HG03457 (cell line): ENCODE measurements around the gene RPL35A.
A peak's percentile ranks its signal among the peaks of the same experiment; 100 is the strongest.
"Not testable (repeated sequence)": the region's sequence is repeated elsewhere in the genome, so short reads cannot be mapped to it uniquely, and the experiment has no call there.

Source experiments
- ATAC-seq: cut with Tn5 transposase; IDR thresholded peaks from one replicate; pipeline ENCODE4 v1.9.1; 2021; ENCODE audit warnings: moderate number of reproducible peaks; ENCODE audit not compliant: unreplicated experiment

Gene RPL35A

DNA sequence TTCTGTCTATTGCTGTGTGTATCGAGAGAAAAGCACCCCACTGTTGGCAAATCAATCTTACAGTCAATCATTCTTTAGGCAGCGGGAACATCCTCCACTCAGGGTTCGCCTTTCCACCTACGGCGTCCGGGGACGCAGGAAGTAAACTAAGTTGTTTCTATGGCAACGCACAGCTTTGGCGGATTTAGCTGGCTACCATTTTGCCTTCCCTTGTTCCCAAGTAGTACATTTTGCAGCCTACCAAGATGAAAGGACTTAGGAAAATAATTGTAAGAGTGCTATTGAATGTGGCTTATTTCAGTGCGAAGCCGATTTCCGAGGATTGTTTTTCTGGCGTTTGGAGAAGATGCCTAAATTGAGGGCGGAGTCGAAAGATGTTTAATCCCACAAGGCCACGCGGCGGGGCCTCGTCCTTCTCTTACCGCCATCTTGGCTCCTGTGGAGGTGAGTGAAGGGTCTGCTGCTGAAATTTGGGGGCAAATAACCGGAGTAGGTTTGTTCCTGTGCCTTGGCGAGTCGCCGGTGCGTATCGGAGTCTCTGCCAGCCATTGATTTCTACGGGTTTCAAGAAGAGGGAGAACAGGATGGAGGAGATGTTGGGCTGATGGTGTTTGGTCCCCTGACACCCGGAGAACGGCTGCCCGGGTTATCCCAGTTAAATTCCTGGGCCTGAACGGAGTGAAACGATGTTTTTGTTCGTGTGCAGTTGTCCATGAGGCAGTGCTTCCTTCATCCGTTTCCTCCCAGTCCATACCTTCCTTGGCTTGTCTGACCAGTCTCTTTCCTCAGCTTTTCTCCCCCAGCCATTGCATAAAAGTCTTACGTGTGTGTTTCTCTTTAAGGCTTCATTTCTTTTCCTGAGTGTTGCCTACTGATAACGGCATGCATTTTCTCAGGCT is at the start of gene RPL35A:
Gene RPL35A (plus strand): TSS at position 413 of the 899 bp plus-strand sequence. CDS start 778 bp downstream, outside the sequence.
- peak; percentile 84 for ATAC-seq

DNA sequence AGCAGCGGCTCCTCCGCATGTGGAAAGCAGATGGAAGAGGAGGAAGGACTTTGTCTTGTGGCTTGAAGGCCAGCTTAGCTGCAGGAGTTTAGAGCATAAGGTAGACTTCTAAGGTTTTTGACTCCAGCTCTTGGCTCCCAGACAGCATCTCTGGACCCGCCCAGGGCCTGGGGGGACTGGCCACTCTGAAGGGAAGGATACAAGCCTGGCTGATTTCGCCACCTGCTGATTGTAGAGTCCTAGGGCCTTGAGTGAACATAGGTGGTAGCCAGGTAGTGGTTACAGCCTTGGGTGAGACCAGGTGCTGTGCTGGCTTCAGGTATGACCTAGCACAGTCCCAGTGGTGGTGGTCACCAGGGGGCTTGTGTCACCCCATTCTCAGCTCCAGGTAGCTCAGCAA is 48.4 kb upstream of the RPL35A start:
- no peak for ATAC-seq

DNA sequence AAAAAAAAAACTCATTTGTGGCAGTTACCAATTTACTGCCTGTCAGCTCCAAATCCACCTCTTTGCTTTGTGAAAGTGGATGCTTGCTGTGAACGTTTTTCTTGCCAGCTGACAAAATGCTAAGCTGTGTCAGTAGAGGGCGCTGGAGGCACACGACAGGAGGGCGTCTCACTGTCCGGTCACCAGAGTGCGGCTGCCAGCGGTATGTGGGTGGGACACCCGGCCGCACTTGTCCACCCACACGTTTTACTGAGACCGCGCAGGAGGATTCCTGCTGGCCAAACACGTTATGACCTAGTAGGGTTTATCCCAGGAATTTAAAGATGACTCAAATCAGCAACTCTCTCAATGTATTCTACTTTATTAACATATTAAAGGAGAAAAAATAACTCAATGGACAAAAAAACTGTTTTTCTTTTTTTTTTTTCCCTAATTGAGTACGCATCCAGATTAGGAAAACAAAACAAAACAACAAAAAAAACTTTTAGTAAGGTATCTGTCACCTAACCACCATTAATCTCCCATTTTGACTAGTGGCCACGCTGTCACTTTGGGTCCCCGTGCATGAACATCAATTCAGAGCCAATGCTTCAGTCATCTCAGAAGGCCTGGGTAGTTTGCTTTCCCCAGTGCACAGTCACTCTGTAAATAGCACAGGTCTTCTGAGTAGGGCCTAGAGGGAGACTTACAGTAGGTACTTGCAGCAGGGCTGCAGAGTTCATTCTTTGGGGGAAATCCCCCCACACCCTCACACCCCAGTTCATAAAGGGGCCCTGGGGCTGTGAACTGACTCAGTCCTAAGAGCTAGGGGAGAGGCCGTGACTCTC is 43.8 kb upstream of the RPL35A start:
- ATAC-seq: peak; percentile 49

DNA sequence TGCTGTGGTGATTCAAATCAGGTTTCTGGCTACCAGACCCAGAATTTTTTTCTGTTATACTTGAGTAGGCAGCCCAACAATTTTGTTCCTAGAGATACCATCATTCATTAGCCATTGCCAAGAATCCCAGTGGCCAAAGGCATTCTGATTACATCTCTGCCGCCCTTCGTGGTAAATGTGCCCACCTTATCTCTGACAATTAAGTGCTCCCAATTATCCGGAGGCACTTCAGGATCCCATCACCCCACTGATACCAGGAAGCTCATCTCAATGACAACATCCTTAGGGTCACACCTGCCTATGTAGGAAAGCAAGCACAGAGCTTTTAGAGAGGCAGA is 43.2 kb upstream of the RPL35A start:
- ATAC-seq: no peak

DNA sequence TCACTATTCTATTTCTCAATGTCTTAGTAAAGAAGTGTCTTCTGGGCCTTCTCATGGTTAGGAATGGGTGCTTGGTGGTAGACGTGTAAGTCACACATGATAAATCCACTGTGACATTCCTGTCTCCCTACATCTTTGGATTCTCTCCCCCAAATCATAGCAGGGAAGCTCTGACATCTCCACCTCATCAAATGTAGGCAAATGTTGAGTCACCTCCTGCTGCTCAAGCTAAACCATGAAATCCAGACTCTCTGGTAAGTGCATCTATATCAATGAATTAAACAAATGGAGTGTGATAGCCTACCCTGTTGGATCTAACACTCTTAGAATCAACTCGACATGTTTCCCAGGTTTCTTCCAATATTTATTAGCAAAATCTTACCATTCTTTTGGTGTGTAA is 42.8 kb upstream of the RPL35A start:
- no peak for ATAC-seq

DNA sequence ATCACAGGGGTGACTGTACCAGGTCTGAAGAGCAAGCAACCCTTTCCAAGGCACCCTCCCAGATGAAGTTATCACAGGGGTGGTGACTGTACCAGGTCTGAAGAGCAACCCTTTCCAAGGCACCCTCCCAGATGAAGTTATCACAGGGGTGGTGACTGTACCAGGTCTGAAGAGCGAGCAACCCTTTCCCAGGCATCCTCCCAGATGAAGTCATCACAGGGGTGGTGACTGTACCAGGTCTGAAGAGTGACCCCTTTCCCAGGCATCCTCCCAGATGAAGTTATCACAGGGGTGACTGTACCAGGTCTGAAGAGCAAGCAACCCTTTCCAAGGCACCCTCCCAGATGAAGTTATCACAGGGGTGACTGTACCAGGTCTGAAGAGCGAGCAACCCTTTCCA is 41.4 kb upstream of the RPL35A start:
- ATAC-seq: not testable (repeated sequence)

DNA sequence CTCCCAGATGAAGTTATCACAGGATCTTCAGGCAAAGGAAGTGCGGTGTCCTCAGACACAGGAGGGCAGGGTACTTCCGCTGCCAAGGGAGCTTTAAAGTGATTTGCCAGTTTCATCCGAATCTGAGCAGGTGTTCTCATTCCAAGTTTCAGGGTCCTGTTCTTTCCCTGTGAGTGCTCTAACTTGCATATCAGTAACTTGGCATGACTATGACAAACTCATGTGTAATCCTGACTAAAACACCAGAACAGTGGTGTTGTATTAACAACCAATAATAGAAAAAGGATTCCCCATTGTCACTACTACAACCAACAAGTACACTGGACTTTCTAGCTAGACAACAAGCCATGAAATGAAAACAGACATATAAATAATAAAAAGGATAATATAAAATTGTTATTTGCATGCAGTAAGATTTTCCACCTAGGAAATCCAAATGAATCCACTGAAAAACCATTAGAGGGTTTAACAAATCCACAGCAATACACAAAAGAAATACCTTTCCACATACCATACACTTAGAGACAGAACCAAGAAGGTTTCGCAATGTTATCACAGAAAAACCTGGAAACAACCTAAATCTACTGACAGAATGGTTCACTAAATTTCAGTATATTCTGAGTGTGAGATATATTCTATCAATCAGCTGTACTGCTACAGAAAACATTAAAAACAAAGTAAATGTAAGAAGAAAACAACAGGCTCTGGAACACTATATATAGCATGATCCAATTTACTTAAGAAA is 40.9 kb upstream of the RPL35A start:
- no peak for ATAC-seq

DNA sequence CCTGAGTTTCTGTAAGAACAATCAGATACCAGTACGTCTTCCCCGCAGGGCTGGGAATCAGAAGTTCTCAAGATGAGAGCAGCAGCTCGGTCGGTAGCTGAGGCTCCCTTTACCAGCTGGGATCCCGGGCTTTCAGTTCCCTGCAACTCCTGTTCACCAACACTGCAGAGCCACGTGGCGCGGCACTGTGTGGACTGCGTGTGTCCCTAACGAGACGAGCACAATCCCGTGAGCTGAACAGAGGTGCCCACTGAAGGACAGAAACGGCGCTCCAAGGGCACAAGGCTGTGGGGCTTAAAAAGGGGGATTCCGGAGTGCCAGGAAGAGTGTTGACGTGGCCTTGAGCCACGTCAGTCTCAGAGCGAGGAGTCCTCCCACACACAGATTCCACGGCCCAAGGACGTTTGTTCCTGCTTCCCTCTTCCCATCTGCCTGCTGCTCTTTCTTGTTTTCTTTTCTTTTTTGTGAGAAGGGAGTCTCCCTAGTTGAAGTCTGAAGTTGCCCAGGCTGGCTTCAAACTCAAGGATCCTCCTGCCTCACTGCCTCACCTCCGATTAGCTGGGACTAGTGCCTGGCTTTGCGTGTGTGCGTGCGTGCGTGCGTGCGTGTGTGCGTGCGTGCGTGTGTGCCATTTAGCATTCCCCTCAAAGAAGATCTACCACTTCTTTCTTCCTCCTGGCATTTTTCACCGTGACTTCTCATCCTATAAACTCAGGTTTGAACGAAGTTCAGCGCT is 37.1 kb upstream of the RPL35A start:
- no peak for ATAC-seq

DNA sequence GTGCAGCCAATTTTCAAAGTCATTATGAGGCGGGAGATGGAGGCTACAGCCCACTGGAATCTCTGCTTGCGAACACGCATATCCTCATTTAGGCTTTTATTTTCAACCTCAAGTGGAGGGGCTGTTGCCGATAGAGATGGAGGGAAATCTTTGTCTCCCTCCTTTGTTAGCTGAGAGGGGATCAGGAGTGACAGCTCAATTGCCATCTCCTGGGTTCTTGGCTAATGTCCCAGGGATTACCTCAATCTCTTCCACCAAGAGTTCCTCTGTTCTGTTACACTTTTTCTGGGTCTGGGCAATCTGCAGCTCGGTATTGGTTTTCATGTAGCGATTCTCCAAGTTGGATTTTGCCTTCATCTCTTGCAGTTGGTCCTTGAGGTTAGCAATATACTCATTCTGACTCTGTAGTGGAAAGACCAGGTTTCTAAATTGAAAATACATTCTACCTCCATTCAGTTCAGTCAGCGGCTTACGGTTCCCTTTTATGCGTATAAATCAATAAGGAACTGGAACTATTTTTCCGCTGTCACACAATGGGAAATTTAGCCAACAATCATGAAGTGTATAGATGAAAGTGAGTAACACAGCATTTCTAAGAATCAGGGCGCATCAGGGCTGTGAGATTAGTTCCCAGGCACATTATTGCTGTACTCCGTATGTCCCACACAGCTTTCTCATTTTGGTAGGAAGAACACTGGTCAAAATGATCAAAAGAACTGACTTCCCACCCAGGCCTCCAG is 36.2 kb upstream of the RPL35A start:
- ATAC-seq: no peak

DNA sequence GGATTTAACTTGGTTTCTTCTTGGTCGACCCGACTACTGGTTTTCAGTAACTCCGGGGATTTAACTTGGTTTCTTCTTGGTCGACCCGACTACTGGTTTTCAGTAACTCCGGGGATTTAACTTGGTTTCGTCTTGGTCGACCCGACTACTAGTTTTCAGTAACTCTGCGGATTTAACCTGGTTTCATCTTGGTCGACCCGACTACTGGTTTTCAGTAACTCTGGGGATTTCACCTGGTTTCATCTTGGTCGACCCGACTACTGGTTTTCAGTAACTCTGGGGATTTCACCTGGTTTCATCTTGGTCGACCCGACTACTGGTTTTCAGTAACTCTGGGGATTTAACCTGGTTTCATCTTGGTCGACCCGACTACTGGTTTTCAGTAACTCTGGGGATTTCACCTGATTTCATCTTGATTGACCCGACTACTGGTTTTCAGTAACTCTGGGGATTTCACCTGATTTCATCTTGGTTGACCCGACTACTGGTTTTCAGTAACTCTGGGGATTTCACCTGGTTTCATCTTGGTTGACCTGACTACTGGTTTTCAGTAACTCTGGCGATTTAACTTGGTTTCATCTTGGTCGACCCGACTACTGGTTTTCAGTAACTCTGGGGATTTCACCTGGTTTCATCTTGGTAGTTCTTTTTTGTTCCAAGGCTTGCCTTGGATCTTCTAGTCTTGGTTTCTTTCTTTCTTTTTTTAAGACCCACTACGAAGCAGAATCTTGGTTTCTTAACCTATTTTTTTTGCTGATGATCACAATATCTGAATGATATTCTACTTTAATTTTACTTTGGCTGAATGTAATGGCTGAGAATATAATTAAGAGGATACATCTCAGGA is 28.3 kb upstream of the RPL35A start:
- not testable (repeated sequence) for ATAC-seq

DNA sequence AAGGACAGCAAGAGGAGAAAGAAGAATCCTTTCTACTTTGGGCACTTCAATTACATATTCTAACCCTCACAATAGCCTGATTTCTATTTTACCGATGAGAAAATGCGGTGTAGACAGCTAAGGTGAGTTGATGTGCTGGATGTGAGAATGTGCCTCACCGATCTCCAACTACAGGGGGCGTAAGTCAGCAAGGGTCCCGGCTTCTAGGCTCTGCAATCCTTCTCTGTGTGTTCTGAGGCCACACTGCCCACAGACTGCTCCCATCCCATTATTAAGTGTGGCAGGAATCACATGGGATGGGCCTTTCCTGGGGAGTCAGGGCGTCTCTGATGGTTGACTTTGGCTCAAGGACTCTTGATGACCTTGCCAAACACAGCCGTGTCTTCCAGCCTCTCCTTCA is 23.6 kb upstream of the RPL35A start:
- no peak for ATAC-seq

DNA sequence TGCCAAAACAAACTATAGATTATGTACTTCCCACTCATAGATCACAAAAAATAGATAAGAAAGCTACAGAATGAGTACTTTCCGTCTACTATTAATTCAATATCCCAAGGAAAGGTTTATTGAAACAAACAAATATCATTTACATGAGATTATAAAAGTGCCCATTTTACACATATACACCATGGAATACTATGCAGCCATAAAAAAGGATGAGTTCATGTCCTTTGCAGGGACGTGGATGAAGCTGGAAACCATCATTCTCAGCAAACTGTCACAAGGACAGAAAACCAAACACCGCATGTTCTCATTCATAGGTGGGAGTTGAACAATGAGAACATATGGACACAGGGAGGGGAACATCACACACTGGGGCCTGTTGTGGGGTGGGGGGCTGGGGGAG is 22.4 kb upstream of the RPL35A start:
- ATAC-seq: not testable (repeated sequence)

DNA sequence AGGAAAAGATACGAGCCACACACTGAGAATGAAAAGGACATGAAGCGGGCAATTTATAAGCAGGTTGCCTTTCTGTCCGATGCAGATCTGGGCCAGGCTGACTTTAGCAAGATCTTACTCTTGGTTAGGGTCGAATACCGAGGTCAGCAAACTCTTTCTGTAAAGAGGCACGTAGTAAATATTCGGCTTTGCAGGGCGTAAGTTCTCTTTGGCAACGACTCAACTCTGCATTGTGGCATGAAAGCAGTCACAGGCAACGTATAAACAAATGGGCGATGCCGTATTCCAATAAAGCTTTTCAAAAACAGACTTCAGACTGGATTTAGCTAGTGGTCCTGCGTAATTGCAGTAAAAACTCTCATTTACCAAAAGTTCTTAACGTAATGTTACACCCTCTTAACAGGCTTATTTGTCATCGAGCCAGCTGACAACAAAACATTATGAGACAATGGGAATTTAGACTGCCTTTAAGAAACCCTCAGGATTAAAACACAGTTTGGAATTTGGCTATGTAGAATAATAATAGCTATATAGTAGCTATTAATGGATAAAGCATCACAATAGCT is 13.1 kb upstream of the RPL35A start:
- ATAC-seq: no peak

DNA sequence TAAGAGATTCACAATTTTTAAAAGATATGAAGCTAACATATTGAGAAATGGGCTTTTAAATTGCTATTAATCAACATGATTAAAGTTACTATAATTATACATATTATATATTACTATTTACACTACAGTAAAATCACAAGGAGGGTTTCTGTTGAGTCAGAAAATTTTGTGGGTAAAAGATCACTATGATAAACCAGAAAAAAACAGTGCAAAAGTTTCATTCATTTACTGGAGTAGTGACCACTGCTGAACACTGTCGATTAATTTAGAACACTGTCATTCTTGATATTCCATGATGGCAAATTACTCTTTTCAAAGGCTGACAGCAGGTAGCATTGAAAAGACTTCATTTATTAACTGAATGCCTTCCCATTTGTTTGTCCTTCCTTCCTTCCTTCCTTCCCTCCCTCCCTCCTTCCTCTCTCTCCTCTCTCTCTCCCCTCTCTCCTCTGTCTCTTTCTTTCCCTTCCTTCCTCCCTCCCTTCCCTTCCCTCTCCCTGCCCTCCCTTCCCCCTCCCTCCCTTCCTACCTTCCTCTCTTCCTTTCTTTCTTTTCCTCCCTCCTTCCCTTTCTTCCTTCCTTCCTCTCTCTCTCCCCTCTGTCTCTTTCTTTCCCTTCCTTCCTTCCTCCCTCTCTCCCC is 9.1 kb upstream of the RPL35A start:
- no peak for ATAC-seq

DNA sequence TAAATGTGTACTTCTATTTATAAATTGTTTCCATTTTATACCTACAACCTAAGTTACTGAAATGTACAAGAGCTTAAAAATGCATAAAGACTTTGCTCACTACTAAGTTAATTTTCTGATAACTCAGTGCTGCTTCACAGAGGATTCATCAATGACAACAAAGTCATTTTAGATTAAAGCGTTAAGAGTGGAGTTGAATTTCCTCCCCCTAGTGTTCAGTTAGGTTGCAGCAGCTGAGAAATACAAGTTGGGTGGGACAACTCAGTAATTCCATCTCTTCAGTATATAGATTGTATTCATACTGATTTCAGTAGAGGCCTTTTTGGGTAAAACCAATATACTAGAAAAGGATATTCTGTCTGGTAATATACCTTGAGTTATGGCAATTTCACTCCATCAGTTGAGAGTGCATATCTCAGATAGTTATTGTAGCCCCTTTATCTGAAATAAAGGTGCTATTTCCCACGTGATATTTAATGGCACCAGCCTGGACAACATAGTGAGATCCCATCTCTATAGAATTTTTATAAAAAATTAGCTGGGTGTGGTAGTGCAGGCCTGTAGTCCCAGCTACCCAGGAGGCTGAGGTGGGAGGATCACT is 6.9 kb upstream of the RPL35A start:
- no peak for ATAC-seq

DNA sequence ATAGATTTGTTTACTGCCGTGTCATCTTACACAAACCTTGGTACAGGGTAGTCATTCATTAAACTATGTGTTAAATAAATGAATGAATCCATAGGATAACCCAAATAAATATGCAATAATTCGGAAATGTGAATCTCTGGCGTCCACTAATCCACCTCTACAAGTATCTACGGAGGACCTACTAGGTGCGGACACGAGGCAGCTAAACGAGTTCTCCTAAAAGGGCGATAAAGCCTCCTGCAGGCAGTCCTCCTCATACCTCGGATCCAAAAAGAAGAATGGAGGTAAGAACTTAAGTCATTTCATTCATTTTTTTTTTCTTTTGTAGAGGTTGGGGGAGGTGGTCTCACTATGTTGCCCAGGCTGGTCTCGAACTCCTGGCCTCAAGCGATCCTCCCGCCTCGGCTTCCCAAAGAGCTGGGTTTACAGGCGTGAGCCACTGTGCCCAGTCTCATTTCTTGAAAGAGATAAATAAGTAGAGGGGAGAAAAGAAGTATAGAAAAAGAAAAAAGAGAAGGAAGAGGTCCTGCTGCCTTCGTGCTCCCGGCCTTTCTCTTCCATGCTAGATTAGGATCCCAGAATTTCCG is 706 bp upstream of the RPL35A start:
- no peak for ATAC-seq

DNA sequence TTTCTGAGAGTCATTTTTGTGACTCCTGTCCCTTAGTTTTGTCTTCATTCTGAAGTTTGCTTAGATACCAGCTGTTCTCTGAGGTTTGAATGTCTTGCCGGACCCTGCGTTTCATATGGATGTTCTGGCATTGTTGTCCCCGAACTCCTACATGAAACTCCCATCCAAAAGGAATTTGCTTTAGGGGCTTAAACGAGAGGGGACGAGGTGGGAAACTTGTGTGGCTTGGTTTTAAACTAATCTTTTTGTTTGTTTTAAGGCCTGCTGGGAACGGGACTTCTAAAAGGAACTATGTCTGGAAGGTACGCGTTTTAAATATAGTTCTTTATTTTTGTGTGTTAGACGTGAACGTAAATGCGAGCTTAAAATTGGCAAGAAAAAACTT is 679 bp downstream of the RPL35A start:
- no peak for ATAC-seq
